ENCODE data around the gene HMGXB4.

Gene HMGXB4

DNA sequence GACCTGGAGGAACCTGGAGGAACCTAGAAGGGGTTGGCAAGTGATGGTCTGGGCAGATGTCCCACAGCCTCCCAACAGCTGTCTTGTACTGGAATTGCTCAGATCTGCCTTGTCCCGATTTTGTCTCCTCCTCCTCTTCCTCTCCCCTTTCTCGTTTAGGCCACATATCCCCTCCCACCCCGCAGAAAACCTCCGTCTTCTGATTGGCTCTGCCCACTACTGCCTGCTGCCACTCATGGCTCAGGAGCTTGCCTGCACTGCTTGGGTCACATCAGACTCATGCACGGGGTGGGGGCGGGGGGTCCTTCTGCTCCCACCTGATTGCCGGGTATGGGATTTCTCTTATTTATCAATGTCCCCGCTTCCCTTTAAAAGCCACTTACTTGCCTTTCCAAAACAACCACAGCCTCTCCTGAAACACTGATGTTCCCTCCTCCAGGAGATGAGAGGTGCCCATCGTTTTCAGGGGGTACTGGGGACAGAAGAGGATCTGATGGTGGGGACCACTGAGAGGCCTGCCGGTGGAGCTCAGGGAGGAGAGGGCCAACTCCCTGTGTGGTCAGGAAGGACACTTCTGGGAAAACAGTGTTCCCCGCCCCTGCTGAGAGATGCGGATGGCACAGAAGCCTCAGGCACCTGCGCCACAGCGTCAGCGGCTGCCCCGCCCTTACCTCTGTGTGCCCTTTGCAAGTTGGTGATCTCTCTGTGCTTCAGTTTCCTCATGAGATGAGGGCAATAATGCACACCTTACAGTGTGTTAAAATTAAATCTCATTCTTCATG, 57.1 kb downstream of the HMGXB4 start:
- no peak for DNase-seq
- no peaks in the 10 kb centered on the region for H3K9me2 ChIP-seq (replicated peaks; ENCODE audit: insufficient read depth, low read length)
- no peaks in the 10 kb centered on the region for H3K9me3 ChIP-seq (replicated peaks; ENCODE audit: insufficient read depth, low read length)
- no peak overlapping the region for H2AFZ ChIP-seq (ENCODE audit: low read length)
- peaks cover 29% of the 10 kb centered on the region for H3K4me1 ChIP-seq (ENCODE audit: low read length)
- H3K27ac ChIP-seq (ENCODE audit: low read length) = no peak overlapping the region
- 0 out of 2 replicates have a peak, but pooled peaks cover 5% of the 10 kb centered on the region for H4K20me1 ChIP-seq (ENCODE audit: insufficient read depth, low read length)
- no peaks in the 10 kb centered on the region for H3K27me3 ChIP-seq (replicated peaks; ENCODE audit: insufficient read depth, low read length)
- peaks cover 24% of the 10 kb centered on the region for H3F3A ChIP-seq (ENCODE audit: insufficient read depth, low read length)
- TF ChIP-seq, protein P1, sequence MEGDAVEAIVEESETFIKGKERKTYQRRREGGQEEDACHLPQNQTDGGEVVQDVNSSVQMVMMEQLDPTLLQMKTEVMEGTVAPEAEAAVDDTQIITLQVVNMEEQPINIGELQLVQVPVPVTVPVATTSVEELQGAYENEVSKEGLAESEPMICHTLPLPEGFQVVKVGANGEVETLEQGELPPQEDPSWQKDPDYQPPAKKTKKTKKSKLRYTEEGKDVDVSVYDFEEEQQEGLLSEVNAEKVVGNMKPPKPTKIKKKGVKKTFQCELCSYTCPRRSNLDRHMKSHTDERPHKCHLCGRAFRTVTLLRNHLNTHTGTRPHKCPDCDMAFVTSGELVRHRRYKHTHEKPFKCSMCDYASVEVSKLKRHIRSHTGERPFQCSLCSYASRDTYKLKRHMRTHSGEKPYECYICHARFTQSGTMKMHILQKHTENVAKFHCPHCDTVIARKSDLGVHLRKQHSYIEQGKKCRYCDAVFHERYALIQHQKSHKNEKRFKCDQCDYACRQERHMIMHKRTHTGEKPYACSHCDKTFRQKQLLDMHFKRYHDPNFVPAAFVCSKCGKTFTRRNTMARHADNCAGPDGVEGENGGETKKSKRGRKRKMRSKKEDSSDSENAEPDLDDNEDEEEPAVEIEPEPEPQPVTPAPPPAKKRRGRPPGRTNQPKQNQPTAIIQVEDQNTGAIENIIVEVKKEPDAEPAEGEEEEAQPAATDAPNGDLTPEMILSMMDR (IDR thresholded peaks at IDR 0.05; ENCODE audit: low read length) = no peak
- TF ChIP-seq EZH2 (optimal IDR thresholded peaks at IDR 0.05; ENCODE audit: low read depth, low read length) = no peak
- TF ChIP-seq EZH2phosphoT487 (IDR thresholded peaks at IDR 0.05; ENCODE audit: low read length) = no peak
- no peak overlapping the region for H3K9ac ChIP-seq (ENCODE audit: low read length)
- H3K4me3 ChIP-seq (ENCODE audit: low read length) = no peak overlapping the region
- H3K4me2 ChIP-seq (ENCODE audit: low read depth, low read length) = no peak overlapping the region
- peaks cover 49% of the 10 kb centered on the region for H3K79me2 ChIP-seq (ENCODE audit: low read length)
- H3K36me3 ChIP-seq (replicated peaks; ENCODE audit: insufficient read depth, low read length) = no peaks in the 10 kb centered on the region

DNA sequence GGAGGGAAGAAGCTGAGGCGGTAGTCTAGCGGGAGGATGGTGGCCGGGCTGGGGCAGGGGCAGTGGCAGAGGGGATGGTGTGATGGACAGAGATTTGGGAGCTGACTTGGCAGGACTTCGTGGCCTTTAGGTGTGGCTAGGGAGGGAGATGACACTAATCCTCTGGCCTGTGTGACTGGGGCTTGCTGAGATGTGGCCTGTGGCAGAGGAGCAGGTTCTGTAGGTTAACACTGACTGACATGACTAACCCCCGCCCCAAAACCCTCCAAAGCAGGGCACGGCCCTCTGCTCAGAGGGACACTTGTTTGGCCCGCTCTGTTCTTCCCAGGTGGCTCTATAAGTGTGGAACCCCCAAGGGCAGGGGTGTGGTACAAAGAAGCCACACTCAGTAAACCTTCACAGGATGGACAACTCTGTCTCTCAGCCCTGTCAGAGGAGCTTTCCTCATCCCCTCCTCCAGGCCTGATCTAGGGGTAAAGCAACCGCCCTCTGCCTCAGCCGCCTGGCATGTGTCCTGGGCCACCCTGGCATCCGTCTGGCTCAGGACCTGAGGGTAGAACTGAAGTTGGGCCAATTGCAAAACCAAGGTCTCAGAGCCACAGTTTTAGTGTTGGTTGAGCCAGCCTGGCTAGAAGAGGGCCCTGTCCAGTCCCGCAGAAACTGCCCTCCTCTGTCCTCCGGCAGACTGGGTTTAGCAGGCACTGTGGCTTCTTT, 58.0 kb downstream of the HMGXB4 start:
- Histone ChIP-seq H3K79me2 (ENCODE audit: low read length) (peaks cover 46% of the 10 kb centered on the region), H3K27me3 (replicated peaks; ENCODE audit: insufficient read depth, low read length) (no peaks in the 10 kb centered on the region), H3F3A (ENCODE audit: insufficient read depth, low read length) (peaks cover 15% of the 10 kb centered on the region), H3K9me3 (replicated peaks; ENCODE audit: insufficient read depth, low read length) (no peaks in the 10 kb centered on the region), H3K27ac (ENCODE audit: low read length) (no peak overlapping the region), H3K36me3 (replicated peaks; ENCODE audit: insufficient read depth, low read length) (no peaks in the 10 kb centered on the region), H3K4me3 (ENCODE audit: low read length) (no peak overlapping the region), H3K9ac (ENCODE audit: low read length) (no peak overlapping the region), H2AFZ (ENCODE audit: low read length) (no peak overlapping the region), H3K9me2 (replicated peaks; ENCODE audit: insufficient read depth, low read length) (no peaks in the 10 kb centered on the region), H3K4me2 (ENCODE audit: low read depth, low read length) (no peak overlapping the region), H4K20me1 (ENCODE audit: insufficient read depth, low read length) (0 out of 2 replicates have a peak, but pooled peaks cover 5% of the 10 kb centered on the region), H3K4me1 (ENCODE audit: low read length) (peaks cover 23% of the 10 kb centered on the region)
- DNase-seq = no peak
- TF ChIP-seq, protein P1 (IDR thresholded peaks at IDR 0.05; ENCODE audit: low read length) = no peak

DNA sequence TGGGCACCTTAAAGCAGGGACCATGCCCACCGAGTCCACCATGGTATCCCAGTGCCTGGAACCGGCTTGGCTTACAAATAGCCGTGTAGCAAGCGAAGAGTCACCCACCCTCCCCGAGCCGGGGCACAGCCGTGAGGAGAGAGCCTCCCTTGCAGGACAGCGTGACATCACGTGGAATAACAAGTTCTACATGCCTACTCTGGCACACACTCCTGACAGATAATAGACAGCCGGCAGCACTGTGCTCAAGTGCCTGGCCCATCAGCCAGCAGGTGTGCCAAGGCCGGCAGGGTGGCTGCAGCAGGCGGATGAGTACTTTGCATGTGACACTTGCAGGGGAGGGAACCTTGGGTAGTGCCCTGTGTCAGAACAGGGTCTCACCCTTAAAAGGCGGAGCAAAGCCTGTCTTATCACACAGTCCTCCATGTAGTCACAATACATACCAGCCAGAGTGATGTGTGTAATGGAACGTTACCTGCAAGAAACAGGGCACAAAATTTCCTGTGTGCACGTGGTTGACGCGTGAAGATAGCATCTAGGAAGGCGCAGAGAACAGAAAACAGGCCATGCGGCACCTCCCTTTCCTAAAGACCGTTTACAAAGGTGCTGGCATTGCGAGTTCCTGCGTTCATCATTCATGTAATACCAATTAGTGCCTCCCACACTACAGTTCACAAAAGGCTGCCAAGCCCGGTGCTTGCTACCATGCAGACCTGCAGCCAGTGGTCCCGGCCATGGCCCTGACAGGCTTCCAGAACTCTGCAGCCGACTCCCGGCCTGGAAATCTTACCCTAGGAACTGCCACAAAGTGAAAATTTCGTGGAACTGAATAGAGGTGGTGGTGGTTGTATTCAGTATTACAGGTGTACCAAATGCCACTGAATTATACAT, 58.8 kb downstream of the HMGXB4 start:
- H3K9me3 ChIP-seq (replicated peaks; ENCODE audit: insufficient read depth, low read length) = no peaks in the 10 kb centered on the region
- H3K9me2 ChIP-seq (replicated peaks; ENCODE audit: insufficient read depth, low read length) = no peaks in the 10 kb centered on the region
- H3F3A ChIP-seq (ENCODE audit: insufficient read depth, low read length) = peaks cover 7% of the 10 kb centered on the region
- H4K20me1 ChIP-seq (ENCODE audit: insufficient read depth, low read length) = 0 out of 2 replicates have a peak, but pooled peaks cover 5% of the 10 kb centered on the region
- TF ChIP-seq, protein P1 (IDR thresholded peaks at IDR 0.05; ENCODE audit: low read length) = no peak
- TF ChIP-seq EZH2 (optimal IDR thresholded peaks at IDR 0.05; ENCODE audit: low read depth, low read length) = no peak
- no peak for TF ChIP-seq EZH2phosphoT487 (IDR thresholded peaks at IDR 0.05; ENCODE audit: low read length)
- DNase-seq = no peak
- H3K27ac ChIP-seq (ENCODE audit: low read length) = no peak overlapping the region
- H3K4me1 ChIP-seq (ENCODE audit: low read length) = peaks cover 15% of the 10 kb centered on the region
- no peak overlapping the region for H3K4me2 ChIP-seq (ENCODE audit: low read depth, low read length)
- peaks cover 41% of the 10 kb centered on the region for H3K79me2 ChIP-seq (ENCODE audit: low read length)
- no peak overlapping the region for H3K4me3 ChIP-seq (ENCODE audit: low read length)
- H3K9ac ChIP-seq (ENCODE audit: low read length) = no peak overlapping the region
- no peak overlapping the region for H2AFZ ChIP-seq (ENCODE audit: low read length)
- no peaks in the 10 kb centered on the region for H3K36me3 ChIP-seq (replicated peaks; ENCODE audit: insufficient read depth, low read length)
- H3K27me3 ChIP-seq (replicated peaks; ENCODE audit: insufficient read depth, low read length) = no peaks in the 10 kb centered on the region

Data from MM.1S (cell line).